Dendritic cell treated with granulocyte-macrophage colony-stimulating factor and Interleukin-4, amounts not matched to agents 40 ng/mL and 50 ng/mL, for 4 days (primary cell): ENCODE data around the gene TPGS1.

ENCODE experiments used
- H3K27ac Mint-ChIP-seq: one replicate; pipeline ENCODE4 v1.8.0; 2022; ENCODE audit warnings: mild to moderate bottlenecking, mixed read lengths
- H3K27me3 Mint-ChIP-seq: one replicate; pipeline ENCODE4 v1.8.0; 2022; ENCODE audit warnings: mild to moderate bottlenecking, mixed read lengths
- H3K36me3 Mint-ChIP-seq: one replicate; pipeline ENCODE4 v1.8.0; 2022; ENCODE audit warnings: low read depth, mixed read lengths
- H3K4me1 Mint-ChIP-seq: one replicate; pipeline ENCODE4 v1.8.0; 2022; ENCODE audit warnings: low read depth, mixed read lengths
- H3K4me3 Mint-ChIP-seq: one replicate; pipeline ENCODE4 v1.8.0; 2022; ENCODE audit warnings: mild to moderate bottlenecking, moderate library complexity, mixed read lengths
- H3K9me3 Mint-ChIP-seq: one replicate; pipeline ENCODE4 v1.8.0; 2022; ENCODE audit warnings: mixed read lengths
- intact Hi-C: fragments of 100-400 bp; cut with micrococcal nuclease; formaldehyde crosslinking; loops from one replicate; pipeline ENCODE4 v1.15.0; 2022

TPGS1 gene, protein sequence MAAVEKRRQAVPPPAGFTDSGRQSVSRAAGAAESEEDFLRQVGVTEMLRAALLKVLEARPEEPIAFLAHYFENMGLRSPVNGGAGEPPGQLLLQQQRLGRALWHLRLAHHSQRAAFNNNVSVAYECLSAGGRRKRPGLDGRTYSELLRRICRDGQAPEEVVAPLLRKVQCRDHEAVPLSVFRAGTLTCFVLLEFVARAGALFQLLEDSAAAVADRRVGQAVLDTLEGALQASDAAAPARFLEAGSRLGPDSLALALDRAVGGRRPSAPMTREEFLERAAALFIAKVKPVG

GRCh38 chr19:507286-508203, at the start of gene TPGS1:
Gene TPGS1, plus strand, starts transcription at chr19:507497. Its CDS starts 10 bp downstream, at chr19:507507.
- intact Hi-C loops = loop anchor here (2.0 kb wide), 1 partner anchor 19 kb away; no protein-coding TSS in a partner anchor
- no peaks in the 10 kb centered on the region for H3K9me3 Mint-ChIP-seq
- peak within 1 kb of the TSS; percentile 89 for H3K4me3 Mint-ChIP-seq
- H3K36me3 Mint-ChIP-seq = peaks cover 32% of the 10 kb centered on the region
- H3K27ac Mint-ChIP-seq = peak within 1 kb of the TSS; percentile 97
- H3K27me3 Mint-ChIP-seq = peaks cover 4% of the 10 kb centered on the region
- peaks cover 55% of the 10 kb centered on the region for H3K4me1 Mint-ChIP-seq

- peaks cover 5% of the 10 kb centered on the region for H3K4me1 Mint-ChIP-seq
- H3K4me3 Mint-ChIP-seq = no peak overlapping the region
- H3K27ac Mint-ChIP-seq = no peak overlapping the region
- H3K27me3 Mint-ChIP-seq = peaks cover 38% of the 10 kb centered on the region
- H3K9me3 Mint-ChIP-seq = no peaks in the 10 kb centered on the region
- intact Hi-C loops = no loop called here
- H3K36me3 Mint-ChIP-seq = no peaks in the 10 kb centered on the region
Observed at GRCh38 chr19:457636-458035, 49.7 kb upstream of the TPGS1 start.

GRCh38 chr19:458091-459042, 48.9 kb upstream of the TPGS1 start:
- Mint-ChIP-seq H3K27ac (no peak overlapping the region), H3K9me3 (no peaks in the 10 kb centered on the region), H3K36me3 (no peaks in the 10 kb centered on the region)

DNA sequence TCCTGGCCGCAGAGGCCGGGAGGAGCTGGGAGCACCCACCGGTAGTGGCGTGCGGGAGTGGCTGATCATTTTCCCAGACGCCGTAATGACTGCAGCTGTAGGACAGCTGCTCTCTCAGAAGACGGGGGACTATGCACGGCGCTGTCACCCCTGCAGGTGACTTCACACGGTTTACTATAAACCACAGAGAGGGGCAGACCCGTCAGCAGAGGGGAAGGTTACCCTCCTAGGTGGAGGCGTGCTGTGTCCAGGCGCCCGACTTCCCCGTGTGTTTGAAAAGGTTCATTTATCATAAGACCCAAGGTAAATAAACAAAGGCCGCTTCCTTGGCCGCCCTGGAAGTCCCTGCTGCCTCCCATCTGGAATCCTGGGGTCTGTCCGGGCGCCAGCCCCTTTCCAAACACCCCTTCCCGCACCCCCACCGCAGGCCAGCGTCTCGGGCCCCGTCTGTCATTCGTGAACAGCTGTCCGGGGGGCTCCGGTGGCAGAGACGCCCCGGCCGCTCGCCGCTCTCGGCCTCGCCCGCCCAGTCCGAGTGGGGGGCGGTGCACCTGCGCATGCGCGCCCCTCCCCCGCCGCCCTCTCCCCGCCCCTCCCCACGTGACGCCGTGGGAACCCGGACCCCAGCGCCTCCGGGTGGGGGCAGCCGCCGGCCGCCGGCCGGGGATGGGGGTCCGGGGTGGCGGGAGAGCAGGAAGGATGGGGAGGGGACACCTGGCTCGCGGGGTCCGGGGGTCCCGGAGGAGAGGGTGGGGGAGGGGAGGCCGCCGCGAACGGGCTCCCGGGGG, 47.4 kb upstream of the TPGS1 start:
- H3K9me3 Mint-ChIP-seq = peaks cover 7% of the 10 kb centered on the region
- peaks cover 54% of the 10 kb centered on the region for H3K27me3 Mint-ChIP-seq
- no peak overlapping the region for H3K4me3 Mint-ChIP-seq

More at GRCh38 chr19:458091-459042, 48.9 kb upstream of the TPGS1 start:
- Mint-ChIP-seq H3K4me3 (no peak overlapping the region), H3K4me1 (peaks cover 5% of the 10 kb centered on the region), H3K27me3 (peaks cover 46% of the 10 kb centered on the region)
- intact Hi-C loops = no loop called here

GRCh38 chr19:460877-461720, 46.2 kb upstream of the TPGS1 start, which contains the start of gene SHC2:
Gene SHC2, minus strand, starts transcription at chr19:461033. Its CDS starts 37 bp downstream, at chr19:460996.
- peaks cover 5% of the 10 kb centered on the region for H3K4me1 Mint-ChIP-seq
- H3K36me3 Mint-ChIP-seq = no peaks in the 10 kb centered on the region
- intact Hi-C loops = no loop called here
- H3K9me3 Mint-ChIP-seq = peaks cover 16% of the 10 kb centered on the region
- H3K27ac Mint-ChIP-seq = no peak within 1 kb of the TSS
- H3K27me3 Mint-ChIP-seq = peaks cover 54% of the 10 kb centered on the region
- H3K4me3 Mint-ChIP-seq = no peak within 1 kb of the TSS

More for the DNA sequence above, 47.4 kb upstream of the TPGS1 start:
- Mint-ChIP-seq H3K27ac (no peak overlapping the region), H3K4me1 (peaks cover 5% of the 10 kb centered on the region), H3K36me3 (no peaks in the 10 kb centered on the region)
- intact Hi-C loops = no loop called here

- intact Hi-C loops = no loop called here
- no peaks in the 10 kb centered on the region for H3K36me3 Mint-ChIP-seq
- H3K27ac Mint-ChIP-seq = no peak overlapping the region
- peaks cover 54% of the 10 kb centered on the region for H3K27me3 Mint-ChIP-seq
- peaks cover 5% of the 10 kb centered on the region for H3K4me1 Mint-ChIP-seq
- peaks cover 23% of the 10 kb centered on the region for H3K9me3 Mint-ChIP-seq
- H3K4me3 Mint-ChIP-seq = no peak overlapping the region
Observed at GRCh38 chr19:461721-462551, 45.4 kb upstream of the TPGS1 start.

GRCh38 chr19:463483-464207, 43.7 kb upstream of the TPGS1 start:
- H3K9me3 Mint-ChIP-seq = peaks cover 23% of the 10 kb centered on the region
- H3K36me3 Mint-ChIP-seq = no peaks in the 10 kb centered on the region
- intact Hi-C loops = no loop called here

GRCh38 chr19:464208-464545, 43.1 kb upstream of the TPGS1 start:
- intact Hi-C loops = no loop called here
- peaks cover 5% of the 10 kb centered on the region for H3K4me1 Mint-ChIP-seq
- no peak overlapping the region for H3K4me3 Mint-ChIP-seq
- H3K36me3 Mint-ChIP-seq = no peaks in the 10 kb centered on the region
- no peak overlapping the region for H3K27ac Mint-ChIP-seq
- H3K9me3 Mint-ChIP-seq = peaks cover 23% of the 10 kb centered on the region
- H3K27me3 Mint-ChIP-seq = peaks cover 36% of the 10 kb centered on the region

More at GRCh38 chr19:463483-464207, 43.7 kb upstream of the TPGS1 start:
- Mint-ChIP-seq H3K4me3 (no peak overlapping the region), H3K27ac (no peak overlapping the region), H3K4me1 (peaks cover 5% of the 10 kb centered on the region), H3K27me3 (peaks cover 40% of the 10 kb centered on the region)

- Mint-ChIP-seq H3K4me1 (peaks cover 5% of the 10 kb centered on the region), H3K27me3 (peaks cover 28% of the 10 kb centered on the region), H3K36me3 (no peaks in the 10 kb centered on the region), H3K4me3 (no peak overlapping the region), H3K27ac (no peak overlapping the region), H3K9me3 (peaks cover 23% of the 10 kb centered on the region)
- intact Hi-C loops = no loop called here
Observed at GRCh38 chr19:465056-465816, 42.1 kb upstream of the TPGS1 start.

- no peaks in the 10 kb centered on the region for H3K36me3 Mint-ChIP-seq
- H3K27ac Mint-ChIP-seq = no peak overlapping the region
Observed at GRCh38 chr19:467554-467953, 39.7 kb upstream of the TPGS1 start.

More at GRCh38 chr19:467554-467953, 39.7 kb upstream of the TPGS1 start:
- H3K27me3 Mint-ChIP-seq = peaks cover 17% of the 10 kb centered on the region
- intact Hi-C loops = no loop called here
- H3K4me1 Mint-ChIP-seq = no peaks in the 10 kb centered on the region
- peaks cover 23% of the 10 kb centered on the region for H3K9me3 Mint-ChIP-seq
- H3K4me3 Mint-ChIP-seq = no peak overlapping the region
